Upper lobe of right lung (tissue), 1 donor: ENCODE data around the gene FOXJ3. TPM values are rescaled to one million over a fixed set of nuclear protein-coding genes. Genes with fewer than 3 reads are reported as not detected.

Experiments used
- ATAC-seq: fragments of 200-7000 bp; cut with Tn5 transposase; one replicate; pipeline ENCODE4 v1.9.1; 2020; ENCODE audit warnings: mild to moderate bottlenecking, moderate library complexity
- DNase-seq: peaks from one replicate; pipeline ENCODE4 v3.0.0-alpha.2; 2020
- H3K27ac ChIP-seq: fragments of 200-600 bp; one replicate; pipeline ENCODE4 v1.8.0; 2022
- H3K27me3 ChIP-seq: fragments of 200-600 bp; one replicate; pipeline ENCODE4 v1.8.0; 2022; ENCODE audit warnings: mild to moderate bottlenecking
- H3K36me3 ChIP-seq: fragments of 200-600 bp; one replicate; pipeline ENCODE4 v1.8.0; 2022
- H3K4me1 ChIP-seq: fragments of 200-600 bp; one replicate; pipeline ENCODE4 v1.8.0; 2022
- H3K4me3 ChIP-seq: fragments of 200-600 bp; one replicate; pipeline ENCODE4 v1.8.0; 2022; ENCODE audit warnings: mild to moderate bottlenecking
- H3K9me3 ChIP-seq: fragments of 200-600 bp; one replicate; pipeline ENCODE4 v1.8.0; 2022
- intact Hi-C: fragments of 100-400 bp; cut with DNase I; formaldehyde crosslinking; loops from one replicate; pipeline ENCODE4 v1.11.0; 2022
- total RNA-seq: library from RNA; stranded (reverse); fragmentation: NEBNext Ultra II Directional; extraction: Animal tissue kit (Norgen Biotek cat#: 25700); gene quantifications from one replicate; pipeline ENCODE4 v1.2.1, GENCODE V29; 2021
- TF ChIP-seq, protein P1 (sequence below): fragments of 200-600 bp; IDR thresholded peaks from one replicate; pipeline ENCODE4 v1.8.0; 2022; ENCODE audit warnings: antibody characterized with exemption
- donor health status: DM: no; HTN: yes; CAD: no; lungs with severe emphysema.

Gene FOXJ3
- total RNA-seq, 1 donor from 2014 or later: 47.0 TPM

- Histone ChIP-seq H3K36me3 (no peaks in the 10 kb centered on the region), H3K27me3 (no peaks in the 10 kb centered on the region), H3K4me1 (peaks cover 6% of the 10 kb centered on the region), H3K9me3 (no peaks in the 10 kb centered on the region), H3K4me3 (no peak overlapping the region), H3K27ac (no peak overlapping the region)
- TF ChIP-seq, protein P1, sequence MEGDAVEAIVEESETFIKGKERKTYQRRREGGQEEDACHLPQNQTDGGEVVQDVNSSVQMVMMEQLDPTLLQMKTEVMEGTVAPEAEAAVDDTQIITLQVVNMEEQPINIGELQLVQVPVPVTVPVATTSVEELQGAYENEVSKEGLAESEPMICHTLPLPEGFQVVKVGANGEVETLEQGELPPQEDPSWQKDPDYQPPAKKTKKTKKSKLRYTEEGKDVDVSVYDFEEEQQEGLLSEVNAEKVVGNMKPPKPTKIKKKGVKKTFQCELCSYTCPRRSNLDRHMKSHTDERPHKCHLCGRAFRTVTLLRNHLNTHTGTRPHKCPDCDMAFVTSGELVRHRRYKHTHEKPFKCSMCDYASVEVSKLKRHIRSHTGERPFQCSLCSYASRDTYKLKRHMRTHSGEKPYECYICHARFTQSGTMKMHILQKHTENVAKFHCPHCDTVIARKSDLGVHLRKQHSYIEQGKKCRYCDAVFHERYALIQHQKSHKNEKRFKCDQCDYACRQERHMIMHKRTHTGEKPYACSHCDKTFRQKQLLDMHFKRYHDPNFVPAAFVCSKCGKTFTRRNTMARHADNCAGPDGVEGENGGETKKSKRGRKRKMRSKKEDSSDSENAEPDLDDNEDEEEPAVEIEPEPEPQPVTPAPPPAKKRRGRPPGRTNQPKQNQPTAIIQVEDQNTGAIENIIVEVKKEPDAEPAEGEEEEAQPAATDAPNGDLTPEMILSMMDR: no peak
- DNase-seq (no peak), ATAC-seq (no peak)
- intact Hi-C loops: no loop called here
Measured at GRCh38 chr1:42223036-42223435, 112.0 kb downstream of the FOXJ3 start.

DNA sequence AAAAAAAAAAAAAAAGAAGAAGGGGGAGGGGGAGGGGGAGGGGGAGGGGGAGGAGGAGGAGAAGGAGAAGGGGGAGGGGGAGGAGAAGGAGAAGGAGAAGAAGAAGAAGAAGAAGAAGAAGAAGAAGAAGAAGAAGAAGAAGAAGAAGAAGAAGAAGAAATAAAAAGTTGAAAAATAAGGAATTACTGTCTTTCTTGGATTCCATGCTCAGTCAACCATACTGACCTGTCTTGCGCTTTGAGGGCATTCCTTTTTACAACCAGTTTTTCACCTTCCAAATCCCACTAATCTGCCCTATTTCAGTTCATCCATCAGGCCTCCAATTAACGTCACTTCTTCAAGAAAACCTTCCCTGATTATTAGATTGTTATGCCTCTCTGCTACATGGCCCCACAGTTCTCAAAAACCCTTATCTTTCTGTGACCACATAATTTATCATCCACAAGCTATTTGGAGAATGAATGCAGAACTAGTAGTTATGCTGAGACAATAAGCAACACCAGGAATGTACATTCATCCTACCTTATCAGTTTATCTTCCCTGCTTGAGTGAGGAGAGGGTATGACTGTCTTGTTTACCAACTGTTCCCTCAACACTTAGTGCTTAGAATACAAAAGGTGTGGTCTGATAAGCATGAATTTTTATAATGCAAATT lies 113.0 kb downstream of the FOXJ3 start:
- H3K27ac ChIP-seq: no peak overlapping the region
- DNase-seq (no peak), ATAC-seq (no peak)
- TF ChIP-seq, protein P1: no peak
- no peaks in the 10 kb centered on the region for H3K36me3 ChIP-seq
- H3K9me3 ChIP-seq: no peaks in the 10 kb centered on the region
- H3K27me3 ChIP-seq: no peaks in the 10 kb centered on the region
- peaks cover 6% of the 10 kb centered on the region for H3K4me1 ChIP-seq
- intact Hi-C loops: no loop called here
- H3K4me3 ChIP-seq: no peak overlapping the region

DNA sequence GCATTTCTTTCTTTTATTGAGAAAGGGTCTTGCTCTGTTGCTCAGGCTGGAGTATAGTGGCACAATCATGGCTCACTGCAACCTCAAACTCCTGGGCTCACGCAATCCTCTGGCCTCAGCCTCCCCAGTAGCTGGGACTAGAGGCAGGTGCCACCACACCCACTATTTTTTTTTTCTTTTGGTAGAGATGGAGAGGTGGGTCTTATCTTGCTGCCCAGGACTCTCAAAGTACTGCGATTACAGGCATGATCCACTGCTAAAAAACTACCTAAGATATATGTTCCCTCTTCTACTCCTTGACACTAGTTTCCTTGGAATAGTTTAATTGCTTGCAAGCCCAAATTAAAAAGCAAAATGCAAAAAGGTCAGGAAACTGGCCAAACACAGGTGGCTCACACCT lies 113.6 kb downstream of the FOXJ3 start:
- Histone ChIP-seq H3K27ac (no peak overlapping the region), H3K4me1 (peaks cover 6% of the 10 kb centered on the region), H3K36me3 (no peaks in the 10 kb centered on the region), H3K9me3 (no peaks in the 10 kb centered on the region), H3K4me3 (no peak overlapping the region), H3K27me3 (no peaks in the 10 kb centered on the region)
- intact Hi-C loops: no loop called here
- DNase-seq (no peak), ATAC-seq (no peak)
- TF ChIP-seq, protein P1: no peak

GRCh38 chr1:42219627-42220026 lies 115.4 kb downstream of the FOXJ3 start:
- Histone ChIP-seq H3K27me3 (no peaks in the 10 kb centered on the region), H3K4me3 (no peak overlapping the region), H3K4me1 (peaks cover 7% of the 10 kb centered on the region), H3K27ac (no peak overlapping the region), H3K9me3 (no peaks in the 10 kb centered on the region), H3K36me3 (no peaks in the 10 kb centered on the region)
- no peak for ATAC-seq
- TF ChIP-seq, protein P1: no peak
- DNase-seq: no peak
- intact Hi-C loops: no loop called here

DNA sequence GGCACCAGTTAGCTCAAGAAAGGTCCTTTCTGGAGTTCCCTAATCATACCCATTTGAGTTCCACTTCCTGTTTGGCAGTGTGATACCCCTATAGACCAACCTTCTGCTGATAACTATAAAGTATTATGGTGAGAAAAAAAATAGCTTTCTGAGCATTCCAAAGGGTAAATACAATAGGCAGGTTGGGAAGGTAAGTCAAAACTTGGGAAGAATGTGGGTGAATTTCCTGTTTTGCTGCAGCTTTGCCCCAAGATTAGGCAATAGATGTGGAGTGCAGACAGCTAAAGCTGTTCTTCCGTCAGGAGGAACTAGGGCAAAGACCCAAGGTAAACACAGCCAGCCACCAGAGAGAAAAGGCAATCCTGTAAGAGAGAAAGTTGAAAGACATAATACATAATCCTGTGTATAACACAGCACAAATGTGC lies 120.6 kb downstream of the FOXJ3 start:
- H3K4me1 ChIP-seq: peaks cover 13% of the 10 kb centered on the region
- TF ChIP-seq, protein P1: no peak
- no peaks in the 10 kb centered on the region for H3K9me3 ChIP-seq
- no peaks in the 10 kb centered on the region for H3K27me3 ChIP-seq
- DNase-seq (no peak), ATAC-seq (peak; percentile 84)
- no peak overlapping the region for H3K27ac ChIP-seq
- no peak overlapping the region for H3K4me3 ChIP-seq
- H3K36me3 ChIP-seq: no peaks in the 10 kb centered on the region
- intact Hi-C loops: no loop called here

- H3K27me3 ChIP-seq: no peaks in the 10 kb centered on the region
- DNase-seq (no peak), ATAC-seq (no peak)
- TF ChIP-seq, protein P1: no peak
- intact Hi-C loops: no loop called here
- no peaks in the 10 kb centered on the region for H3K9me3 ChIP-seq
- no peak overlapping the region for H3K27ac ChIP-seq
- no peaks in the 10 kb centered on the region for H3K36me3 ChIP-seq
- H3K4me1 ChIP-seq: peaks cover 13% of the 10 kb centered on the region
- H3K4me3 ChIP-seq: no peak overlapping the region
Measured at GRCh38 chr1:42211224-42211623, 123.8 kb downstream of the FOXJ3 start.
